HG02588 (cell line): Measurements from ENCODE around the gene NCOR2.
A peak's percentile ranks its signal among the peaks of the same experiment; 100 is the strongest.

ENCODE experiments used
- ATAC-seq: cut with Tn5 transposase; IDR thresholded peaks from one replicate; pipeline ENCODE4 v1.9.1; 2021; ENCODE audit warnings: mild to moderate bottlenecking, moderate library complexity; ENCODE audit not compliant: unreplicated experiment

The NCOR2 gene

GRCh38 chr12:124561231-124561630 is 6.2 kb downstream of the NCOR2 start:
- ATAC-seq, result no peak

- ATAC-seq, result no peak
These were observed 7.1 kb downstream of the NCOR2 start for GRCh38 chr12:124560146-124560890.

GRCh38 chr12:124559182-124560017 is 8.0 kb downstream of the NCOR2 start:
- no peak for ATAC-seq

GRCh38 chr12:124558313-124558712 is 9.1 kb downstream of the NCOR2 start:
- no peak for ATAC-seq

DNA sequence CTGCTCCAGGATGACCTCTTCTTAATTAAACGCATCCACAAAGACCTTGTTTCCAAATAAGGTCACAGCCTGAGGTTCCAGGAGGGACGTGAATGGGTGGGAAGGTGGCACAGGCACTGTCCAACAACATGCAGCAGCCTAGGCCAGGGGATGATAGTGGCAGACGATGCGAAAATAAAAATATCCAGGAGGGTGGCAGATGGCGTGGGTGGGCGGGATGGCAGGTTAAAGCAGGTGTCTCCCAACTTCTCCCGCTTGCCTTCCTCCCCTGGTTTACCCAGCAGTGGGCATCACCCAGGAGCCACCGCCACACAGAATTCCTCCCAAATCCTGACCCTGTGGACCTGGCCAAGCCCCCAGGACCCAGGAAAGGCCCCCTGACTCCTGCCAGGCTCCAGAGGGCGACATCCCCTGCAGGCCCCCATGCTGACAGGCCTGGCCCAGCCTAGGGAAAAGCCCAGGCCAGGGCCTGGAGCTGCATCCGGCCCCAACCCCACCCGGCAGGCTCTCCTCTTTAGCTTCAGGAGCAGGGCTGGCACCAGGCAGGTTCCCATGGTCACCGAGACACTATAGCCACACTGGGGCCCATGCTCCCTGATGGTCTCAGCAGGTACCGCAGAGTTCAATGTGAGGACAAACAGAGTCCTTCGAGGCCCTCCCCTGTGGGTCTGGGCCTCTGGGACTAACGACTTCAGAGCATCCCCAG is 9.7 kb downstream of the NCOR2 start:
- no peak for ATAC-seq

DNA sequence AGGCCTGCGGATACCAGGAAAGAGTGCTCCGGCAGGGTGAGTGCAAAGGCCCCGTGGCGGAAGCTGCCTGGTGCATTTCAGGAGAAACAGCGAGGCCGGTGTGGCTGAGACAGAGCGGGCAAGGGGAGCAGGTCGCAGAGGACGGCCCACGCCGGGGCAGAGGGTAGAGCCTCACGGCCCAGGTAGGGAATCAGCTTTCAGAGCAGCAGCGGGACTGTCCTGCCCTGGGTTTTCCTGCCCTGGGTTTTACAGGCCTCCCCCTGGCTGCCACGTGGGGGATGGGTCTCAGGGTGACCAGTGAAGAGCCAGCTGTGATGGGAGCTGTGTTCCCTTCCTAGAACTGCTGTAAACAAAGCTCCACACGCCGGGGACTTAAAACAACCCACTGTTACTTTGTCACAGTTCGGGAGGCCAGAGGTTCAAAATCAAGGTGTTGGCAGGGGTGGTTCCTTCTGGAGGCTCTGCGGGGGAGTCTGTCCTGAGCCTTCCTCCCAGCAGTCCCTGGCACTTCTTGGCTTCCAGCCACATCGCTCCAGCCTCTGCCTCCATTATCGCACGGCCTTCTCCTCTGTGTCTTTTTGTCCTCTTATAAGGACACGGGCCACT is 10.4 kb downstream of the NCOR2 start:
- no peak for ATAC-seq

- ATAC-seq, result no peak
These were observed 11.3 kb downstream of the NCOR2 start for GRCh38 chr12:124556074-124556466.

GRCh38 chr12:124555168-124556073 is 12.0 kb downstream of the NCOR2 start:
- no peak for ATAC-seq

DNA sequence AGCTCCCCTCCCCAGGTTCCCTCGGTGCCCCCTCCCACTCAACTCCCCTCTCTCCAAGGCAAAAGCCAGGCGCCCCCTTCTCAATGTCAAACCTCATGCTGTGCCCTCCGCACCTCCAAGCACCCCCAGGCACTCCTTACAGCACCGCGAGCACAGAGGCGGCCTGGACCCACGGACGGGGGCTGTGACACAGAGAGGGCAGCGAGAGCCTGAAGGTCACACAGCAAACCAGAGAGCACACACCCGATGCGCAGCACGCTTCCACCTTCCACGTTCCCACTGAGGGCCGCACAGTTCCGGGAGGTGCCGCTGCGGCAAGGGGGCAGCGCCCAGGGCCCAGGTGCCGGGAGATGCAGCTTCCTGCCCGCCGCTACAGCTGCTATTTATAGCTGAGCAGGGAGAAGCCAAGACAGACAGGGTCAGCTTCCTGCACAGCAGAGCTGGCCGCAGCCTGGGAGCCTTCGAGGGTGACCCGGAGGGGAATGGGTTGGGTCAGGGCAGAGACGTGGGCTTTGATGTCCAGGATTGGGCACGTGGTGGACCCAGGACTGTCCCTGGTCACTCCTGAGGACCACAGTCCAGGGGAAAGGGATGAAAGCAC is 12.9 kb downstream of the NCOR2 start:
- no peak for ATAC-seq

DNA sequence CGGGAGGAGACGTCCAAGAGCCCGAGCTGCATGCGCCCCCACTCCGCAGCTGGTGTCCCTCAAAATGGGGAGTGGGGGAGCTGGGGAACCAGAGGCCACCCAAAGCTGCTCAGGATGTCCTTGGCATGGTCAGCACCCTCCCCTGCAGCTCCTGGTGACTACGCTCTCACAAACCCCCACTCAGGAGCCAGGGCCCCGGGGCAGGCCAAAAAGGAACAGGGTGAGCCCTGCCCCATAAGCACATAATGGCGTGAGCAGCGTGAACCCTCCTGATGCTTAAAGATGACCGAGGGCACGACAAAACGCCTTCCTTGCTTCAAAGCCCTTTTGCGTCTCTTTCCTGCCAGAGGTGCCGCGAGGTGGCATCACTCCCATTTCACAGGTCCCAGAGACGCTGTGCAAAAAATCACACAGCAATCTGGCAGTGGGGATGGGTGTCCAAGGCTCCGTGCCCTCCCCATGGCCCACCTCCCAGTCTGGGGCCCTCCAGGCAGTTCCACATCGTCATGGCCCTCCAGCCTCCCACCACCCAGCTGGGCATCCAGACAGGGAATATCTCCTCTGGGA is 13.5 kb downstream of the NCOR2 start:
- ATAC-seq, result no peak

GRCh38 chr12:124551268-124552144 is 15.9 kb downstream of the NCOR2 start:
- ATAC-seq, result no peak

GRCh38 chr12:124550123-124551089 is 17.0 kb downstream of the NCOR2 start:
- ATAC-seq, result no peak

GRCh38 chr12:124549629-124550028 is 17.8 kb downstream of the NCOR2 start:
- ATAC-seq, result no peak

- ATAC-seq, result no peak
These were observed 18.5 kb downstream of the NCOR2 start for GRCh38 chr12:124548854-124549378.

- ATAC-seq, result no peak
These were observed 19.8 kb downstream of the NCOR2 start for GRCh38 chr12:124547626-124548025.

DNA sequence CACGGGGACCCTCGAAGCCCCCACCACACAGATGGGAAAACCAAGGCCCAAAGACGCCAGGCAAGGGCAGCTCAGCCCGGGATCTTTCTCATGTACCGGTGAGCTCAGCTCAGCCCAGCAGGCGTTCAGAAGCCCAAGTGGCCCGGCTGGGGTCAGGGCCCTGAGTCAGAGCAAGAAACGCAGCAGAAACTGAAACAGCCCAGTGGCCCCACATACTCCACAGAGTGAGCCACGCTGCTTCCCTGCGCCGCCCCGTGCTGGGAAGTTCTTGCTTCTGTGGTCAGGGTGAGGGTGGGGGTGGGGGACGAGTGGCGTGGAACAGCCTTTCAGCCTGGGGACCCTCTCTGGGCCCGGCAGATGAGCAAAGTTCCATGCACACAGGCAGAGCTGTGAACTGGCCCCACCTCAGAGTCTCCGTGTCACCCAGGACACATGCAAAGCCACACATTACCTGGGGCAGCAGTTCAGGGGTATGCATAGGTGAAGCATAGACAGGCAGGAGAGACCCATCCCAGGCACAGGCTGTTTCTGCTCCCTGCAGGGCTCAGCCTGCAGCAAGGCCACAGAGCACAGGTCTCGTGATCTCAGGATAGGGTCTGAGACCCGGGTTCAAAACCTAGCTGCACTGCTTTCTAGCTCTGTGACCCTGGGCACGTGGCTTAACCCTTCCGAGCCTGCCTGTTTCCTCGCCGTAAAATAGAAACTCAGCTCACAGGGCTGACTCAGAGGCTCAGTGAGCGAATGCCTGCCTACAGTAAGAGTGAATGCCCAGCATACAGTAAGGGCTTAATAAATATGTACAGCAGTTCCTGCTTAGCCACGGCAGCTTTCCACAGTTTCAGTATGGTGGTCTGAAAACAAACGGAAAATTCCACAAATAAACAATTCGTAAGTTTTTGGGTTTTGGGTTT is 21.6 kb downstream of the NCOR2 start:
- peak; percentile 87 for ATAC-seq
